COLO668 (cell line): ENCODE results near the gene CASP9.
"Not testable (repeated sequence)": the region's sequence is repeated elsewhere in the genome, so short reads cannot be mapped to it uniquely, and the experiment has no call there.

Experiments
- DNase-seq: peaks from one replicate; lab custom pipeline; 2025; ENCODE audit not compliant: unreplicated experiment; lab: John Stamatoyannopoulos, UW

The CASP9 gene

DNA sequence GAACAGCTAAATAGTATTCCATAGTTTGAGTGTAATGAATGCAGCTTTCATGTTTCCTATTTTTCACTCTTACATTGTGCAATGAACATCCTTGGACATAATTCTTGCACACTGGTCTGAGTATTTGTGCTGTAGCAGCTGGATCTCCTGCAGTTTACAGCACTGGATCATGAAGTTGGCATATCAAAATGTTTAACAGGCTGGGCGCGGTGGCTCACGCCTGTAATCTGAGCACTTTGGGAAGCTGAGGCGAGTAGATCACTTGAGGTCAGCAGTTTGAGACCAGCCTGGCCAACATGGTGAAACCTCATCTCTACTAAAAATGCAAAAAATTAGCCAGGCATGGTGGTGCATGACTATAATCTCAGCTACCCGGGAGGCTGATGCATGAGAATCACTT is 52.9 kb downstream of the CASP9 start:
- DNase-seq = not testable (repeated sequence)

DNA sequence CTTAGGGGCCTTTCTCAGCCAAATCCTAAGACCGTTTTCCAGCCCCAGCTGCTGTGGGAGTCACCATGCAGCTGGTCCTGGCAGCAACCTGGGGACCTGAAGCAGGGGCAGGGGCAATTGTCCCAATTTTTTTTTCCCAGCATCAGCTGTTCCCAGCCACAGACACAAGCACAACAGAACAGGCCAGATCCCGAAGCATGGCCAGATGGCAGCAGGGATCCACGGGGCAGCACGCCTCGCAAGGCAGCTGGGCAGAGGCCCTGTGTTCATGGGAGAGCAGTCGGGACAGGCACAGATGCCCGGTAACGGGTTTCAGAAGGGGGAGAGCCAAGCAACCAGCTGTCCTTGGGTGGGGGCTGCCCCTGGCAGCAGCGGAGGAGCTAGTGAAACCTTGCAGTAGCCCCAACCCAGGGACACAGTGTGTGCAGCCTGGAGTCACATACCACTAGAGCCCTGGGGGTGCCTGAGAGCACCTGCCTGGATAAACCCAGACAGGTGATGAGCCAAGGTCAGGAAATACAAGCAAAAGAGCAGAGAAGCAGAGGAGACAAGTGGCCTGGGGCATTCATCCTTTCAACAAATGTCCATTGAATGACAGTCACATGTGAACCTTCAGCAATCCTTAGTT is 54.1 kb downstream of the CASP9 start:
- peak; percentile 77 for DNase-seq

DNA sequence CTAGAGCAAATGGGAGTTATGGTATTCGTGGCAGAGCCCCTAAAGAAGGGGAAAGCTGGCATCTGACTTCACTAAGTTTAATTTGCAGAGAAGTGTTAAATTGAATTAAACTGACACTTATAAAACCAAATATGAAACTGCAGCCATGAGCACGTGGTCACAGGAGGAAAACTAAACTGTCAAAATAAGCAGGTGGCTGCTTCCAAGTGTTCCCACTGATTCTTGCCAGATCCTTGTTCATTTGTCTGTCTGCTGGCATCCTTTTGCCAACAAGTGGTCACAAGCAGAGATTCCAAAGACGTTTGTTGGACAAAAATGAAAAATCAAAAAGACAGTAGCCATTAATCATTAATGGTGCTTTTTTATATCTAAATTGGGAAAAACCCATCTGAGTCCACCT is 54.7 kb downstream of the CASP9 start:
- DNase-seq = no peak

DNA sequence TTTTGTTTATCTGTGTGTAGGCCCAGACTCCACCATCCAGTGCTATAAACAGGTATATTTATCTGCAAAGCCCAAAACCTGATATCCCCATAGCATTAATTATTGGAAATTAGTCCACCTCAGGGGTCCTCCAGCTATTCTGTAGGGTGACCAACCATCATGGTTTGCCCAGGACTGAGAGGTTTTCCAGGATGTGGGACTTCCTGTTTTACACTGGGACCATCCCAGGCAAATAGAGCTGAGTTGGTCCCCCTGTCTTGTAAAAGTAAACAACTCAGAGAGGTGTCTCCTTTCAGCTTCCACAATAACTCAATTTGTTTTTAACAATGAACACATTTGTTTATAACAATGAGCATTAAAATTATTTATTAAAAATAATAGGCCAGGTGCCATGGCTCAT is 55.9 kb downstream of the CASP9 start:
- DNase-seq = no peak

DNA sequence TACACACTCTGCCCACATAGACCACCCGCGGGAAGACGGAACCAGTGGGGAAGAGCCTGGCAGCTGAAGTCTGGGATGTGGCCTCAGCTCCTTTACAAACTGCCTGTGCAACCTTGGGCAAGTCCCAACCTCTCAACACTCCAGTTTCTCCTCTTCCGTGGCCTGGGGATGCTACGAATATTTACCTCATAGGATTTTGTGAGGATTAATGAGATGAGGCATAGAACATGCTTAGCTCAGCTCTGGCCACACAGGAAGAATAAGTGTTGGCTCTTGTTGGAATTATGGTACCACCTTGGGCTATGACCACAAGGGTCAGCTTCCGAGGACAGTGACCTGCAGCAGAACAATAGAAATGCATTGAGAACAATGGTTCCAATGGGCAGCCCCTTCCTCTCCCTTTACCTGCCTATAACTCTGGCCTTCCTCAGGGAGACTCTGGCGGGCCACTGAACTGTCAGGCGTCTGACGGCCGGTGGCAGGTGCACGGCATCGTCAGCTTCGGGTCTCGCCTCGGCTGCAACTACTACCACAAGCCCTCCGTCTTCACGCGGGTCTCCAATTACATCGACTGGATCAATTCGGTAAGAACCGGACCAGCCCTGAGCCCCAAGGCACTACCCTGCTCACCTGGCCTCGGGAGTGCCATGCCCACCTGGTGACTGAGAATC is 56.9 kb downstream of the CASP9 start:
- DNase-seq = not testable (repeated sequence)

DNA sequence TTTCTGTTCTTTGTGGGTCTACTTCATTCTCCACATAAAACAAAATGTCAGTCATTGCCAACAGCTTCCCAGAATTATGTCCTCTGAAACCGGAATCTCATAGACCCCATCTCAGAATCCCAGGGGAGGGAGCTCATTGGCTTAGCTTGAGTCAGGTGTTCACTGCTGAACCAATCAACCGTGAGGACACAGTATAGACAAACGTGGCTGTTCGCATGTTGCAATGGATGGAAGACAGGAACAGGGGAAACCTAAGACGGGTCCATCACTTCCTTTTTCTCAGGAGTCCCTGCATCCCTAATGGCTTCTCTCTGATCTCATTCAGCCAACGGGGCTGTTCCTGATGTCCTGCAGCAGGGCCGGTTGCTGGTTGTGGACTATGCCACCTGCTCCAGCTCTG is 58.3 kb downstream of the CASP9 start:
- DNase-seq = no peak

DNA sequence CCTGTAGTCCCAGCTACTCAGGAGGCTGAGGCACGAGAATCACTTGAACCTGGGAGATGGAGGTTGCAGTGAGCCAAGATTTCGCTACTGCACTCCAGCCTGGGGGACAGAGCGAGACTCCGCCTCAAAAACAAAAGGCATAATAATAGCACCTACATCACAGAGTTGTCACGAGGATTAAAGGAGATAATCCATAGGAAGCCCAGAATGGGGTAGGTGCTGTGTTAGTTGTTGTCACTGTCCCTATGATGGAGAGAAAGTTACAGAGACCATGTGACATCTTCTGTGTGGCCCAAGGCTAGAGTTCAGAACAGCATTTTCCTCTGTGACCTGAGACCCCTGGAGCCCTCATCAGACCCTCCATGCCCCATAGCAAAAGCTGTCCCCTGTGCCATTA is 60.1 kb downstream of the CASP9 start:
- not testable (repeated sequence) for DNase-seq

DNA sequence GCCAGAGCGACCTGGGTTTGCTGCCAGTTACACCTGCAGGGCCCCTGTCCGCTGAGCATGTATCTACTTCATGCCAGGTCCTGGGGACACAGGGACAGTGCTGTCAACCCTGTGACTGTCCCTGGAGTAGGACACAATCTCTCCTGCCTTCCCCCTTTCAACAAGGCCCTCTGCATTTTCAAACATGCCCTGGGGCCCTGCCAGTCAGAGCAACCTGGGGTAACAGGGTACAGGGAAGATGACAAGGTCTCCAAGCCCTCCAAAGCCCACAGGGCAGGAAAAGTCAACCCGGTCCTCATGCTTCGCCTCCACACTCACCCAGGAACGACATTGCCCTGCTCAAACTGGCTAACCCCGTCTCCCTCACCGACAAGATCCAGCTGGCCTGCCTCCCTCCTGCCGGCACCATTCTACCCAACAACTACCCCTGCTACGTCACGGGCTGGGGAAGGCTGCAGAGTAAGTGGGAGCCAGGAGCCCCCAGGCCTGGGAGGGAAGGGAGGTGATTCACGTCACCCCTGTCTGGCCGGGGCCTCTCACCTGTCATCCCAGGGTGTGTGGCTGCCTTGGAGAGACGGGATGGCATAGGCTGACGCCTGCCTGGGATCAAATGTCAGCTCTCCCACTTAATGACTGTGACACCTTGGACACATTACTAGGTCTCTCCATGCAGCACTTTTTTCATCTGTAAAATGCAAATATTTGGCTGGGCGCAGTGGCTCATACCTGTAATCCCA is 60.8 kb downstream of the CASP9 start:
- DNase-seq = peak; percentile 92

DNA sequence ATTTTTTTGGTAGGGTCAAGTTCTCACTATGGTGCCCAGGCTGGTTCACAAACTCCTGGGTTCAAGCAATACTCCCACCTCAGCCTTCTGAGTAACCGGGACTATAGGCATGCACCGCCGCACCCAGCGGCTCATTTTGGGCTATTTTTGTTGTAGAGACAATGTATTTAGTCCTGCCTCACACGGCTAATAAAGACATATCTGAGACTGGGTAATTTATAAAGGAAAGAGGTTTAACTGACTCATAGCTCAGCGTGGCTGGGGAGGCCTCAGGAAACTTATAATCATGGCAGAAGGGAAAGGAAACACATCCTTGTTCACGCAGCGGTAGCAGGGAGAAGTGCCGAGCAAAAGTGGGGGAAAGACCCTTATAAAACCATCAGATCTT is 63.3 kb downstream of the CASP9 start:
- no peak for DNase-seq

DNA sequence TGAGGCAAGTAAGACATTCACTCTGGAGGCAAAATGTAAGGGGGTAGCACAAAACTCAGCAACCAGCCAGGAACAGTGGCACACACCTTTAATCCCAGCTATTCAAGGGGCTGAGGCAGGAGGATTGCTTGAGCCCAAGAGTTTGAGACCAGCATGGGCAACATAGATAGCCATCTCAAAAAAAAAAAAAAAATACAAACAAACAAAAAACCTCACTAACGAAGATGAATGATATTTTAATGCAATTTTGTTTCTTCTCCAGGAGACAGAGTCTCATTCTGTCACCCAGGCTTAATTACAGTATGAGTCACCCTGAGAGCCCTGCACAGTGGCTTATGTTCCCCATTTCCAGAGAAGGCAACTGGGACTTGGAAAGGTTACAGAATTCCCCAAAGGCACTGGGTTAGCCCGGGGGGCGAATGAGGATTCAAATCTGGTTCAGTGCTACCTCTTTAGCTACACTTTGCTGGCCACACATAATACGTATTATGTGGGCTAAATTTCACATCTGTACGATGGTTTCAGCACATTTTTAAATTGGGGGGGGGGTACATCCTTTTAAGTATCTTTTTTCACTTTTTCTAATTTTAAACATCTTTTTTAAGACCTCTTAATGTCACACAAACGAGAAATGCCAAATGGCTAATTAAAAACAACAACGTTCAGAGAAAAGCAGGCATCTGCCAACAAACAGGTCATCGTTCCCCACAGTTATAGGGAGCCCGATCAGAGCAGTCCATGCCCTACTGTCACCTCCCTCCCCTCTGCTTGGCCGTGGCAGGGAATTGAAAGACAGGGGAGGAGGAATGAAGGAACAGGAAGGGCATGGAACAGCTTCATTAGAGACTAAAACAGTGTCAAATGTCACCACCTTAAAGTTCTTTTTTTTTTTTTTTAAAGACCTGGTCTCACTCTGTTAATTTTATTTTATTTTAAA is 64.0 kb downstream of the CASP9 start:
- peak; percentile 32 for DNase-seq

DNA sequence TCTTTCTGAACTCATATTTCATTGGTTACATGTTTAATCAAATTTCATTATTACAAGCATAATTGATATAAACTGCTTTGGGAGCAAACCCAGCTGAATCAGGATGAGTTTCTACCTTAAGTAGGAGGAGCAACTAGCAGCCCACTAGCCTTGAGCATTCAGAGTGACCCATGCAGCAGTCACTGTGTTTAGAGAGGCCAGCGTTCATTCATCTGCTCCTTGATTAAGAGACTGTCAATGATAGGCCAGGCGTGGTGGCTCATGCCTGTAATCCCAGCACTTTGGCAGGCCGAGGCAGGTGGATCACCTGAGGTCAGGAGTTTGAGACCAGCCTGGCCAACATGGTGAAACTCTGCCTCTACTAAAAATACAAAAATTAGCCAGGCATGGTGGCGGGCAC is 65.6 kb downstream of the CASP9 start:
- DNase-seq = not testable (repeated sequence)

DNA sequence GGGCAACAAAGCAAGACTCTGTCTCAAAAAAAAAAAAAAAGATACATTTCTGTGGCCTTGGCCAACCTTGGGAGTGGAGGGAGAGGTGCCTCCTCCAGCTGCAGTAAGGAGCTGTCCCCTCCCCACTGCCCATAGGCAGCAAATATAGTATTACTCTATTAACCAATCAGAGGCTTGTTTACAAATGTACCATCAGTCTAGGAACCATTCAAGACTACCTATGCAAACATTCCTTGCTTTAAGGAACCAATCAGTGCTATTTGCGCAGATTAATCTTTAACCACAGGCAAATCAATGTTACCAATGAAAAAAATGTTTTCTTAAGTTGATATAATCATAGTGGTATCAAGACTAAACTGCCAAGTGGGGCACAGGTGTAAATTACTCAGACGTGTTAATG is 66.4 kb downstream of the CASP9 start:
- no peak for DNase-seq

DNA sequence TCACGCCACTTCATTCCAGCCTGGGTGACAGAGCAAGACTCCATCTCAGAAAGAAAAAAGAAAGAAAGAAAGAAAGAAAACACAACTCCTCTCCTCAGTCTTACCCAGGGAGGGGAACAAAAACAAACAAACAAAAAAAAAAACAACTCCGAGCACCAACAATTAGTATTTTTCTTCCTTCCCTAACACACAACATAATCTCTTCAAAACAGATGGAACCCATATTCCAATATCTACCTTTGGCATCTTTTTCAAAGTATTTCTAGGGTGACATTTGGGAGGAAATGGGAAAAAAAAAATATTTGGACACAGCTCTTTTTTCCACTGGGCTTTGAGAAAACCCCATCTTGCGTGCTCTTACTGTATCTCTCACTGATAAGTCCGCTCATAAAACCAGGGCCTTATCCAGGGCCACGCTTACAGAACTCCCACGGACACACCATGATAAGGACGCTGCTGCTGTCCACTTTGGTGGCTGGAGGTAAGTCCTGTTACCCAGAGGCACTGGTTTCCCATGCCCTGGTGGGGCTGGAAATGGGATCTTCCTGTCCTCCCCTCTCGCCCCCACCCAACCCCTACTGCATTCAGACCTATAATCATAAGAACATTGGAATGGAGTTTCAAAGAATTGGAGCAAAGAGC is 67.6 kb downstream of the CASP9 start, which contains the start of gene CELA2A:
CELA2A (plus strand) TSS at position 420 of the 642 bp plus-strand sequence; CDS start at position 442, 22 bp downstream.
- no peak for DNase-seq

DNA sequence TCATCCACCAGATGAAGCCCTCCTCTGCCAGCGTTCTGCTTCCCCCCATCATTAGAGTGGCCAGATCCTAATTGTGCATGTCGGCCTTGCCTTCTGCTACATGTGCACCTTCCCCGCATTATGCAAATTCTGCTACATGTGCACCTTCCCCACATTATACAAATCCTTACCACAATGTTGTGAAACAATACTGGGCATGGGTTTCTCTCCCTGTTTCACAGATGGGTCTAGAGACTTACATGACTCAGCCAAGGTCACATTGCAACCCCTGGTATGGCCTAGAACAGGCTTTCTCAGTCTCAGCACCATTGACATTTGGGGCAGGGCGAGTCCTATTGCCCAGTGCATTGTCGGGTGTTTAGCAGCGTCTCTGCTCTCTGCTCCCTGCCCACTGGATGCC is 68.5 kb downstream of the CASP9 start:
- DNase-seq = no peak

DNA sequence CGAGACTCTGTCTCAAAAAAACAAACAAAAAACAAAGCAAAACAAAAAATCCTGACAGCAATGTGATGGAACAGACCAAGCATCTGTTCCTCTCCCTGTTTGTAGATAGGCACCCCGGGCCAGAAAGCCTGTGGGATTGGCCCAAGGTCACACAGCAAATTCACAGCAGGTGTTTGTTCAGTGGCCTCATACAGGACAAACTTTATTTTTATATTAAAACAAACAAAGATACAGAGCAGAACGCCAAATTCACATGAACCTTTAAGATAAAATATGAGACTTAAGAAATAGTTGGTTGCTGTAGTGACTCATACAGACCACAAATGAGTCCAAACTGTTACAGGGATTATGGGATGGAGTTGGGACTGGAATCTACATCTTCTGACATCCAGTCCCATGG is 69.8 kb downstream of the CASP9 start:
- no peak for DNase-seq

DNA sequence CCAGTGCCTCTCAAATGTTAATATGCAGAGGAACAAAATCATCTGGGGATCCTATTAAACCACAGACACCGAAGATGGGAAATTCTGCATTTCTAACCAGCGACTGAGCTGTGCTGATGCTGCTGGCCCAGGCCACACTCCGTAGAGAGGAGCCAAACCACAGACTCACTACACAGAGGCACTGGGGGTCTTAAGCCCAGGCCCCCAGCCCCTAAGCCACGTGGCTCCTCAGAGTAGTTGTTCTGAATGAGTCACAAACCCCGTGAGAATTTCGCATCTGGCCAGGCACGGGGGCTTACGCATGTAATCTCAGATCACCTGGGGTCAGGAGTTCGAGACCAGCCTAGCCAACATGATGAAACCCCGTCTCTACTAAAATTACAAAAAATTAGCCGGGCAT is 70.3 kb downstream of the CASP9 start:
- no peak for DNase-seq

DNA sequence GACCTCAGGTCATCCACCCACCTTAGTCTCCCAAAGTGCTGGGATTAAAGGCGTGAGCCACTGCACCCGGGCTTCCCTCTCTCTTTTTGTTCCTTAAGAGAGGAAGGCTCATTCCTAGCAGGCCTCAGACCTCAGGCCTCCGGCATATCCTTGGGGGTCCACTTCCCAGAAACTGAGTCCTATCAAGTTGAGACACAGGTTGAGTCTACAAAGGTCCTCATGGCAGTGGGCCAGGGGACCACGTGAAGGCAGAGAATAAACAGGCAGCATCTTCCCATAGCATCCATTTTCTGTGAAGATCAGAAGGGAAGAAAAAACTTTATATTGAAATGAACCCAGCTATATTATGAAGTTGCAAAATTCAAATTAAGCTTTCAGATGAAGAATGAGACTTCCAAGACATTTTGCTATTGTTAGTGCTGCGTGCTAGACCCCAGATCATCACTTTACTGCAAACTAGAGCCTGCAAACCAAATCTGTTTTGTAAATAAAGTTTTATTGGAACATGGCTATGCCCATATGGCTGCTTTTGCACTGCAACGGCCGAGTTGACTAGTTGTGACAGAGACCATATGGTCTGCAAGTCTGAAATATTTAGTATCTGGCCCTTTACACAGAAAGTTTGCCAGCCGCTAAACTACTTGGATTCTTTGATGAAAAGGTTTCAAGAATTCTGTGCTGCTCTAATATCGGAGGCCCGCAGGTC is 71.0 kb downstream of the CASP9 start:
- DNase-seq = no peak

DNA sequence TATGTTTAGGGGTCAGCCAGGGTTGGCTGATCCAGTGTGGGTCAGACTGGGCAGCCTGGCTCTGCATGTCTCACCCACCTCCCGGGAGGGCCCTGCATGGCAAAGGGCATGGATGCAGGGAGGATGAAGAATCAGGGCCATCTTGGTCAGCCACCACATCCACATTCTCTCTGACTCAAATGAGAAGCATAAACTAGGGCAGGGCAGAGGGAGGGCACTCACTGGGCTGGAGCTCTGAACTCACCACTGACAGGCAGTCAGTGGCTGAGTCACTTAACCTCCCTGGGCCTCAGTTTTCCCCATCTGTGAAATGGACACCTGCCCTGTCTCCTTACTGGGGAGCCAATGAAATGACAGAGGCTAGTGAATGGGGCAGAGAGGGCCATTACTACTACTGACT is 71.8 kb downstream of the CASP9 start:
- DNase-seq = no peak

DNA sequence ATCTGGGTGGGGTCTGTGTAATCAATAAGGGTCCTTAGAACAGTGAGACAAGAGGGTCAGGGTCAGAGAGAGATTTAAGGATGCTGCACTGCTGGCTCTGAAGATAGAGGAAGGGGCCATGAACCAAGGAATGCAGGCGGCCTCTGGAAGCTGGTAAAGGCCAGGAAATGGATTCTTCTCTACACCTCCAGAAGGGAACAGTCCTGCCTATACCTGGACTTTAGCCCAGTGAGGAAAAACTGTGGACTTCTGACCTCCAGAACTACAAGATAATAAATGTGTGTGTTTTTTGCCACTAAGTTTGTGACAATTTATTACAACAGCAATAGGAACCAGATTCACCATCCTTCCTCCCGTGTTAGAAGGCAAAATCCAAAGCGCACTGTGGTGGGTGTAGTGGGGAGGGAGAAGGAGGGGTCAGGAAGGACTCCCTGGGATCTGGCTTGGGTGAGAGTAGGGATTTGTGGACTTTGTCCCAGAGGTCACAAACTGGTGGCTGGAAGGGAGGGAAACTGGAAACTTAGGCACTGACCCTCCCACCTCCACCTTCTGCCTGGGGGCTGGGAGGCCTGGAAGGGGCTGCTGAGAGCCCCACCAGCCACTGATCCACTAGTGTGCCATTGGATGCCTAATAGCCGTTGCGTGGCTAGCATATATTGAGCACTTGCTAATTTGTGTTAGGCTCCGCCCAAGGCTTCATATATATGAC is 72.8 kb downstream of the CASP9 start:
- DNase-seq = no peak
